Endothelial cell of umbilical vein (primary cell): ENCODE measurements around the gene CDK11B. TPM values are rescaled to one million over a fixed set of nuclear protein-coding genes. Genes with fewer than 3 reads are reported as not detected.
"Not testable (repeated sequence)": the region's sequence is repeated elsewhere in the genome, so short reads cannot be mapped to it uniquely, and the experiment has no call there.

ENCODE experiments used
- BruUV-seq: library from RNA; stranded (reverse); fragments of 400-500 nt; replicated peaks from 2 replicates; lab custom pipeline; 2021; lab: Mats Ljungman, UMichigan
- CTCF ChIA-PET: fragments of 300-600, 350-600 bp; sonication (Branson Sonifier 250); formaldehyde crosslinking; loops from one replicate; lab custom pipeline; 2021; ENCODE audit warnings: antibody characterized with exemption, inconsistent platforms; lab: Charles Lee
- POLR2A ChIA-PET: fragments of 300-600, 350-600 bp; sonication (Branson Sonifier 250); formaldehyde crosslinking; loops from one replicate; lab custom pipeline; 2021; ENCODE audit warnings: antibody characterized with exemption, inconsistent platforms; lab: Charles Lee
- DNase-seq: peaks from one replicate; pipeline ENCODE4 v3.0.0-alpha.2; 2011; ENCODE audit warnings: low read depth, low spot score
- FAIRE-seq: peaks from 2 replicates; lab custom pipeline; 2011; peaks lifted over from hg19 to GRCh38; lab: Jason Lieb, UNC
- H2AFZ ChIP-seq: 2 replicates; pipeline ENCODE4 v1.6.0; 2012; ENCODE audit warnings: low read depth, low read length, control low read depth, inconsistent platforms
- H3K27ac ChIP-seq: 2 replicates; pipeline ENCODE4 v1.5.1; 2011; ENCODE audit warnings: low read depth, mild to moderate bottlenecking, control low read depth, low read length, moderate library complexity; ENCODE audit not compliant: insufficient read depth
- H3K27me3 ChIP-seq, 2 experiments: 2 replicates each; pipeline versions ENCODE4 v1.6.0 to v1.6.1; 2011; ENCODE audit warnings: low read length in 2 of 2, mixed read lengths in 1 of 2; ENCODE audit not compliant: control insufficient read depth in 2 of 2, insufficient read depth in 2 of 2
- H3K36me3 ChIP-seq, 2 experiments: 2 replicates in 1 of 2; 3 replicates in 1 of 2; pipeline ENCODE4 v1.5.1; 2011; ENCODE audit warnings: low read length in 2 of 2, mild to moderate bottlenecking in 1 of 2, moderate library complexity in 1 of 2; ENCODE audit not compliant: control insufficient read depth in 2 of 2, insufficient read depth in 2 of 2; ENCODE audit errors: extremely low read depth in 1 of 2
- H3K4me1 ChIP-seq: 3 replicates; pipeline ENCODE4 v1.5.1; 2011; ENCODE audit warnings: mild to moderate bottlenecking, low read length; ENCODE audit not compliant: control insufficient read depth, insufficient read depth; ENCODE audit errors: extremely low read depth
- H3K4me2 ChIP-seq: 2 replicates; pipeline ENCODE4 v1.6.1; 2011; ENCODE audit warnings: low read length, control low read depth, mixed read lengths; ENCODE audit not compliant: insufficient read depth
- H3K4me3 ChIP-seq, 3 experiments: fragments of 200-600 bp in 1 of 3; sonication (generic), shearing (Covaris generic) in 1 of 3; replicated peaks in 1 of 3; 2 replicates each; pipeline ENCODE4 v1.5.1; 2011 to 2016; ENCODE audit warnings: control low read depth in 3 of 3, low read length in 3 of 3, mild to moderate bottlenecking in 2 of 3, inconsistent platforms in 1 of 3, low read depth in 1 of 3, moderate library complexity in 1 of 3; ENCODE audit not compliant: insufficient read depth in 1 of 3
- H3K79me2 ChIP-seq: 2 replicates; pipeline ENCODE4 v1.6.0; 2012; ENCODE audit warnings: low read length, inconsistent platforms; ENCODE audit not compliant: control insufficient read depth, insufficient read depth
- H3K9ac ChIP-seq: replicated peaks from 2 replicates; pipeline ENCODE3; 2011; ENCODE audit warnings: low read length, control low read depth; ENCODE audit not compliant: insufficient read depth; ENCODE audit errors: extremely low read depth
- H3K9me1 ChIP-seq: replicated peaks from 3 replicates; pipeline ENCODE4 v1.6.0; 2011; ENCODE audit warnings: mild to moderate bottlenecking, low read length; ENCODE audit not compliant: control insufficient read depth, insufficient read depth; ENCODE audit errors: extremely low read depth
- H3K9me3 ChIP-seq: replicated peaks from 2 replicates; pipeline ENCODE4 v1.5.1; 2012; ENCODE audit warnings: low read length, inconsistent platforms; ENCODE audit not compliant: control insufficient read depth, insufficient read depth
- H4K20me1 ChIP-seq: replicated peaks from 2 replicates; pipeline ENCODE3; 2011; ENCODE audit warnings: mild to moderate bottlenecking, low read length; ENCODE audit not compliant: control insufficient read depth, insufficient read depth; ENCODE audit errors: extremely low read depth
- dilution Hi-C: fragments of 300-500 bp; cut with MboI; formaldehyde crosslinking; loops from one replicate; pipeline ENCODE4 v1.15.0; 2019; ENCODE audit warnings: low sequenced_read_pairs; ENCODE audit not compliant: extremely low pct_ligation_motif_present
- intact Hi-C: fragments of 100-400 bp; cut with micrococcal nuclease; formaldehyde crosslinking; loops from one replicate; pipeline ENCODE4 v1.10.0; 2022
- polyA plus RNA-seq, 4 experiments: library from polyadenylated mRNA; depleted of rRNA in 3 of 4; stranded (reverse) in 3 of 4; unstranded in 1 of 4; fragments of >200 nt; gene quantifications; 2 replicates each; pipeline versions ENCODE4 v1.2.1 to v1.2.3, GENCODE V29; 2011 to 2012; ENCODE audit warnings: missing spikeins in 1 of 4
- total RNA-seq: library from RNA; stranded (reverse); gene quantifications from 2 replicates; pipeline ENCODE4 v1.2.3, GENCODE V29; 2021

The CDK11B gene
- total and polyA plus RNA-seq, 2 donors (not counting 3 experiments of a cell fraction or from before 2014, with no cell fraction given) = 16.4 to 32.0 TPM

DNA sequence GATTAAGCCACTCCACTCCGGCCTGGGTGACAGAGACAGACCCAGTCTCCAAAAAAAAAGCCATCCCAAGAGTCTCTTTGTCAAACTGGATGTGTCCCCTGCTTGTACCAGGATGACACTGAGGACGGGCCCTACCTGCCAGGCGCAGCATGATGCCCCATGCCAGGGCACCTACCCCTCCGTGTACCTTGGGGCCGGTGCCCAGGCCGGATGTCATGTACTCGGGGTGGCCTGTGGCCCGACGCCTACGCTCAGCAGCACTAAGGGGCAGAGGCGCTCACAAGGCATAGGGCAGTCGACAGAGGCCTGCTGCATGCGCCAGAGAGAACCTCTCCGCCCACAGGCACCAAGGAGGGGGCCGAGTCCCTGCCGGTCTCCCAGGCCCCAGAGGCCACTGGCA is 19.4 kb downstream of the CDK11B start:
- CTCF ChIA-PET, H4K20me1 ChIP-seq, H3K79me2 ChIP-seq, H3K9ac ChIP-seq, H3K4me3 ChIP-seq, intact Hi-C loops, H3K27ac ChIP-seq, H3K4me2 ChIP-seq, BruUV-seq, H3K36me3 ChIP-seq, H2AFZ ChIP-seq, H3K4me1 ChIP-seq, POLR2A ChIA-PET, H3K27me3 ChIP-seq, DNase-seq, H3K9me1 ChIP-seq, H3K9me3 ChIP-seq, FAIRE-seq, dilution Hi-C loops: not testable (repeated sequence)

DNA sequence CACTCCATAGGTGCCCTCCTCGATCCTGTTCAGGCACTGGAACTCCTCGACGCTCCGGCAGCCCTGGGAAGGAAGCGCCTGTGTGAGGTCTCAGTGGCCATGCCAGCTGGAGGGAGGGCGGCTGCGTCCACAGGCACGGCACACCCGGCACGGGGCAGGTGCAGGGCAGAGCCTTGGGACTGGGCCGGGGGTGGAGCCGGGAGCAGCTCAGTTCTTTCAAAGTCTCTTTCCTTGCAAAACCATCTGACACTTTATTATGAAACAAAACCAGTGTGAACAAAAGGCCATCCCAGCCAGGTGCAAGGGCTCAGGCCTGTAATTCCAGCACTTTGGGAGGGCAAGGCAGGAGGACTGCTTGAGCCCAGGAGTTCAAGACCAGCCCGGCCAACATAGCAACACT is 20.3 kb downstream of the CDK11B start:
- dilution Hi-C loops, H3K36me3 ChIP-seq, H3K4me2 ChIP-seq, H3K9me3 ChIP-seq, FAIRE-seq, H2AFZ ChIP-seq, H3K4me3 ChIP-seq, H3K79me2 ChIP-seq, intact Hi-C loops, CTCF ChIA-PET, POLR2A ChIA-PET, H3K27me3 ChIP-seq, BruUV-seq, H4K20me1 ChIP-seq, H3K4me1 ChIP-seq, H3K9me1 ChIP-seq, H3K27ac ChIP-seq, DNase-seq, H3K9ac ChIP-seq: not testable (repeated sequence)

DNA sequence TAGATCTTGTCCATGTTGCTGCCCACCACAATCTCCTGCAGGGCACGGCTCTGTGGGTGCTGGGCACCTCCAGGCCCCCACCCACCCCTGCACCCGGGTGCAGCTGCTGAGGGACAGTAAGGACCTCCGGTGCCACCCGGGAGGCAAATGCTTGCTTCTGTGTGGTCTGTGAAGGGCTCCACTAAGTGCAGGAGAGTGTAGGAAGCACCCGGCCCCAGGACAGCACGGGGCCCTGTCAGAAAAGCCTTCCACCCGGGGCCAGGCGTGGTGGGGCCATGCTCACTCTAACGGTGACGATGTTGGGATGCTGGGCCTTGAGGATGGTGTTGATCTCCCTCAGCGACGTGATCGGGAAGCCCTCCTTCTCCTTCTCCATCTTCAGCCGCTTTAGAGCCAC is 21.3 kb downstream of the CDK11B start:
- H2AFZ ChIP-seq, H4K20me1 ChIP-seq, BruUV-seq, H3K9ac ChIP-seq, CTCF ChIA-PET, H3K4me3 ChIP-seq, H3K4me2 ChIP-seq, H3K27me3 ChIP-seq, H3K79me2 ChIP-seq, dilution Hi-C loops, H3K4me1 ChIP-seq, H3K9me3 ChIP-seq, FAIRE-seq, H3K27ac ChIP-seq, intact Hi-C loops, H3K9me1 ChIP-seq, H3K36me3 ChIP-seq, POLR2A ChIA-PET, DNase-seq: not testable (repeated sequence)

DNA sequence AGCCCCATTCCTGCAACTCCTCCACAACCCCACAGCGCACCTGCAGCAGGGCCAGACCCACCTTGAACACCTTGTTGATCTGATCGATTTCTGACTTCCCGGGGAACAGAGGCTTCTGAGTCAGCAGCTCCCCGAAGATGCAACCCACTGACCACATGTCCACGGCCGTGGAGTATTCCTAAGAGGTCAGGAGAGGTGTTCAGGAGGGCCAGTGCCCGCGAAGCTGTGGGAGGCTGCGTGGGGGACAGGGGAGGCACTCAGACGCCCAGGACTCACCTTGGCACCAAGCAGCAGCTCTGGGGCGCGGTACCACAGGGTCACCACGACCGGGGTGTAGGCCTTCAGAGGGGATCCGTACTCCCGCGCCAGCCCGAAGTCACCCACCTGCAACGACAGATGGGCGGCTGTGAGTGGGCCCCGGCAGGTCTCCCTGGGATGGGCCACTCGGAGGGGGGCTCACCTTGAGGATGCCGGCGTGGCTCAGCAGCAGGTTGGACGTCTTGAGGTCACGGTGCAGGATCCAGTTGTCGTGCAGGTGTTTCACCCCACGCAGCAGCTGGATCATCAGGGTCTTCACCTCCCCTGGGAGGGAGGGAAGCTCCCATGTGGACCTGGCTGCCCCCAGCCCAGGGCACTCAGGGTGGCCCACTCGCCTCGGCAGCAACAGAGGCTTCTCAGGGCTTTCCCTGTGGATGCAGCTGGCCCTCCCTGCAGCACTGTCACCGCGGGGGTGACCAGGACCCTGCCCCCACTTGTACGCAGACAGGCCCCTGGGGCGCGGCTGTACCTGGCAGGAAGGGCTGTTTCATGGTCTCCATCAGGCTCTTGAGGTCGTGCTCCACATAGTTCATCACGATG is 22.0 kb downstream of the CDK11B start:
- CTCF ChIA-PET, H3K27ac ChIP-seq, FAIRE-seq, H2AFZ ChIP-seq, dilution Hi-C loops, POLR2A ChIA-PET, H3K4me3 ChIP-seq, H3K27me3 ChIP-seq, H3K4me2 ChIP-seq, intact Hi-C loops, BruUV-seq, DNase-seq, H3K9ac ChIP-seq, H3K79me2 ChIP-seq, H4K20me1 ChIP-seq, H3K36me3 ChIP-seq, H3K9me3 ChIP-seq, H3K4me1 ChIP-seq, H3K9me1 ChIP-seq: not testable (repeated sequence)
